ENCODE results near the gene MAPKAPK2.
"Not testable (repeated sequence)": the region's sequence is repeated elsewhere in the genome, so short reads cannot be mapped to it uniquely, and the experiment has no call there.

The MAPKAPK2 gene

GRCh38 chr1:206778031-206778430, 93.3 kb downstream of the MAPKAPK2 start:
- DNase-seq (ENCODE audit: low read depth in 2 of 2): no peak

- DNase-seq (ENCODE audit: low read depth in 2 of 2): not testable (repeated sequence)
Measured at GRCh38 chr1:206778911-206779310, 94.2 kb downstream of the MAPKAPK2 start.

GRCh38 chr1:206779638-206780037, 94.9 kb downstream of the MAPKAPK2 start:
- DNase-seq (ENCODE audit: low read depth in 2 of 2): no peak

GRCh38 chr1:206782448-206782847, 97.7 kb downstream of the MAPKAPK2 start:
- no peak for DNase-seq (ENCODE audit: low read depth in 2 of 2)

- no peak for DNase-seq (ENCODE audit: low read depth in 2 of 2)
Measured at GRCh38 chr1:206783506-206783905, 98.8 kb downstream of the MAPKAPK2 start.

All from stimulated activated CD8-positive, alpha-beta memory T cell treated with anti-CD3 and anti-CD28 coated beads, Interleukin-7, amount 100 ng/mL, for 1 hour (primary cell).